Erythroblast (primary cell): ENCODE results near the gene CFAP47.

Experiments used
- GATA1 ChIP-seq: IDR thresholded peaks from 2 replicates; pipeline ENCODE4 v1.6.1; 2011; ENCODE audit warnings: low read depth, mild to moderate bottlenecking, control low read depth, low read length, moderate library complexity
- POLR2A ChIP-seq: IDR thresholded peaks from 2 replicates; pipeline ENCODE4 v1.6.1; 2011; ENCODE audit warnings: mild to moderate bottlenecking, low read length

DNA sequence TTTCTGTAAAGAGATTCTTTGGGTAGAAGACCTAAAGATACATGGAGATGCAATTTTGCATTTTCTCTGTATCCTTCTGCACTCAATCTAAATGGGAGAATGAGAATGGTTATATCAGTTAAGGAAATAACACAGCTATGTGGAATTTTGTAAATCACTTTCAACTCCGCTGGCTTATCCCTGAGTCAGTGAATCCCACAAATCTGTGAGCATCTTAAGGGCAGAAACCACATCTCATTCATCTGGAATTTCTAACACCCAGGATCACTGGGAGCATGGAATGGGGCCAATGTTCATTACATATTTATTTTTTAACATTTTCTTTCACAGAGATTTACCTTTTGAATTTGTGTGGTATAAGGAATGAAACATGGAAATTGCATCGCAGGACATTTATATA lies 167.8 kb downstream of the CFAP47 start:
- no peak for TF ChIP-seq POLR2A
- no peak for TF ChIP-seq GATA1
